ENCODE measurements around the gene REEP5.

Gene REEP5

GRCh38 chr5:112830378-112830777 lies 91.6 kb downstream of the REEP5 start:
- Histone ChIP-seq H3K79me2 (ENCODE audit: low read length) (no peaks in the 10 kb centered on the region), H3K4me2 (ENCODE audit: low read depth, low read length) (no peak overlapping the region), H3K4me1 (ENCODE audit: low read length) (no peaks in the 10 kb centered on the region), H3K4me3 (ENCODE audit: low read length) (no peak overlapping the region), H3K9me3 (replicated peaks; ENCODE audit: insufficient read depth, low read length) (no peaks in the 10 kb centered on the region), H3F3A (ENCODE audit: insufficient read depth, low read length) (no peaks in the 10 kb centered on the region), H3K27me3 (replicated peaks; ENCODE audit: insufficient read depth, low read length) (no peaks in the 10 kb centered on the region), H3K36me3 (replicated peaks; ENCODE audit: insufficient read depth, low read length) (no peaks in the 10 kb centered on the region; the same call in 1 of the 2 replicates), H4K20me1 (ENCODE audit: insufficient read depth, low read length) (no peaks in the 10 kb centered on the region), H3K9me2 (replicated peaks; ENCODE audit: insufficient read depth, low read length) (no peaks in the 10 kb centered on the region), H3K27ac (ENCODE audit: low read length) (no peak overlapping the region), H2AFZ (ENCODE audit: low read length) (no peak overlapping the region), H3K9ac (ENCODE audit: low read length) (no peak overlapping the region)
- no peak for TF ChIP-seq CTCF (IDR thresholded peaks at IDR 0.05; ENCODE audit: low read length)
- no peak for TF ChIP-seq EZH2 (optimal IDR thresholded peaks at IDR 0.05; ENCODE audit: low read depth, low read length)
- no peak for TF ChIP-seq EZH2phosphoT487 (IDR thresholded peaks at IDR 0.05; ENCODE audit: low read length)
- DNase-seq = no peak

Data from MM.1S (cell line).